Keratinocyte (primary cell): ENCODE data around the gene SLC29A2. TPM values are rescaled to one million over a fixed set of nuclear protein-coding genes. Genes with fewer than 3 reads are reported as not detected.

Experiments
- DNase-seq: peaks from one replicate; pipeline ENCODE4 v3.0.0-alpha.2; 2011; ENCODE audit warnings: low read depth, missing footprints, low spot score
- FAIRE-seq: peaks from 2 replicates; lab custom pipeline; 2011; peaks lifted over from hg19 to GRCh38; lab: Jason Lieb, UNC
- H2AFZ ChIP-seq: 2 replicates; pipeline ENCODE4 v1.6.0; 2012; ENCODE audit warnings: low read length, control low read depth, inconsistent platforms; ENCODE audit not compliant: control insufficient read depth
- H3K27ac ChIP-seq: 2 replicates; pipeline ENCODE4 v1.5.1; 2011; ENCODE audit warnings: low read length; ENCODE audit not compliant: control insufficient read depth, insufficient read depth
- H3K27me3 ChIP-seq: 3 replicates; pipeline ENCODE4 v1.6.0; 2011; ENCODE audit warnings: low read length; ENCODE audit not compliant: control insufficient read depth, insufficient read depth; ENCODE audit errors: extremely low read depth
- H3K36me3 ChIP-seq, 2 experiments: 2 replicates in 1 of 2; 3 replicates in 1 of 2; pipeline ENCODE4 v1.5.1; 2011; ENCODE audit warnings: low read length in 2 of 2, mild to moderate bottlenecking in 1 of 2; ENCODE audit not compliant: control insufficient read depth in 2 of 2, insufficient read depth in 2 of 2; ENCODE audit errors: extremely low read depth in 1 of 2
- H3K4me1 ChIP-seq: 3 replicates; pipeline ENCODE4 v1.5.1; 2011; ENCODE audit warnings: low read length; ENCODE audit not compliant: control insufficient read depth, insufficient read depth; ENCODE audit errors: extremely low read depth
- H3K4me2 ChIP-seq: 3 replicates; pipeline ENCODE4 v1.6.0; 2011; ENCODE audit warnings: low read depth, low read length; ENCODE audit not compliant: control insufficient read depth, insufficient read depth; ENCODE audit errors: extremely low read depth
- H3K4me3 ChIP-seq, 3 experiments: fragments of 200-600 bp in 1 of 3; sonication (generic) in 1 of 3; 2 replicates in 2 of 3; 3 replicates in 1 of 3; pipeline ENCODE4 v1.5.1; 2011 to 2016; ENCODE audit warnings: low read length in 3 of 3, mild to moderate bottlenecking in 3 of 3, control low read depth in 2 of 3, inconsistent platforms in 1 of 3, low read depth in 1 of 3, mixed read lengths in 1 of 3, mixed run types in 1 of 3, moderate library complexity in 1 of 3; ENCODE audit not compliant: control insufficient read depth in 2 of 3, insufficient read depth in 2 of 3; ENCODE audit errors: extremely low read depth in 1 of 3
- H3K79me2 ChIP-seq: 2 replicates; pipeline ENCODE4 v1.6.0; 2012; ENCODE audit warnings: low read length; ENCODE audit not compliant: control insufficient read depth, insufficient read depth
- H3K9ac ChIP-seq: 3 replicates; pipeline ENCODE4 v1.6.0; 2011; ENCODE audit warnings: low read length; ENCODE audit not compliant: control insufficient read depth, insufficient read depth; ENCODE audit errors: extremely low read depth
- H3K9me1 ChIP-seq: 3 replicates; pipeline ENCODE4 v1.6.0; 2011; ENCODE audit warnings: low read length; ENCODE audit not compliant: control insufficient read depth, insufficient read depth; ENCODE audit errors: extremely low read depth
- H3K9me3 ChIP-seq: 2 replicates; pipeline ENCODE4 v1.5.1; 2012; ENCODE audit warnings: low read depth, low read length; ENCODE audit not compliant: control insufficient read depth
- H4K20me1 ChIP-seq: 3 replicates; pipeline ENCODE4 v1.6.0; 2011; ENCODE audit warnings: low read length; ENCODE audit not compliant: control insufficient read depth, insufficient read depth; ENCODE audit errors: extremely low read depth
- EZH2 ChIP-seq: IDR thresholded peaks from one replicate; pipeline ENCODE4 v1.6.1; 2012; ENCODE audit warnings: inconsistent platforms, mild to moderate bottlenecking, low read length, moderate library complexity
- dilution Hi-C: fragments of 300-500 bp; cut with MboI; formaldehyde crosslinking; loops from one replicate; pipeline ENCODE4 v1.7.0; 2020; ENCODE audit warnings: low sequenced_read_pairs; ENCODE audit not compliant: extremely low pct_ligation_motif_present
- polyA plus RNA-seq, 5 experiments: library from polyadenylated mRNA; depleted of rRNA in 3 of 5; stranded (reverse) in 3 of 5; stranded (forward) in 1 of 5; unstranded in 1 of 5; fragments of >200 nt; gene quantifications; 1 replicate in 1 of 5; 2 replicates in 3 of 5; 3 replicates in 1 of 5; pipeline versions ENCODE4 v1.2.1 to v1.2.3, GENCODE V29; 2011 to 2012; ENCODE audit warnings: missing spikeins in 2 of 5, low read depth in 1 of 5, low replicate concordance in 1 of 5
- TF ChIP-seq, protein P1 (sequence below), 3 experiments: IDR thresholded peaks in 1 of 3; conservative IDR thresholded peaks in 1 of 3; optimal IDR thresholded peaks in 1 of 3; 2 replicates in 2 of 3; 3 replicates in 1 of 3; pipeline versions ENCODE3 to v1.5.1; 2011; ENCODE audit warnings: low read length in 3 of 3, mild to moderate bottlenecking in 3 of 3, moderate library complexity in 2 of 3, control low read depth in 1 of 3, inconsistent platforms in 1 of 3; ENCODE audit not compliant: insufficient read depth in 2 of 3; ENCODE audit errors: extremely low read depth in 1 of 3

Gene SLC29A2
- polyA plus RNA-seq, 1 donor (not counting 4 experiments of a cell fraction or from before 2014, with no cell fraction given), result 1.7 TPM

DNA sequence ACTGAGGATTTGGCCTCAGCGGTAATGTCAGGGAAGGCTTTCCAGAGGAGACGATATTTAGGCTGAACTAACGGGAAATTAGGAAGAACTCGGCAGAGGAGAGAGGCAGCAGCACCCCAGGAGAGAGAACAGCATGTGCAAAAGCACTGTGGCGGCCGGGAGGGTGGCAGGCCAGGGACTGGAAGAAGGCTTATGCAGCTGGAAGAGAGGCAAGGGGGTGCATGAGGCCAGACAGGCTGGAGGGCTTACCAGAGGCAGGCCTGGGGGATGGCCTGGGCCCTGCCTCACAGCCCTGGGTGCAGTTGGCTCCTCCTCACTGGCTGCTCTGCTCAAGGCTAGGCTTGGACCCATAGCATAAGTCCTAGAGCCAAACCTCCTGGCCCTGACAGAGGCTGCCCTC, 41.6 kb upstream of the SLC29A2 start:
- Histone ChIP-seq H2AFZ (no peak overlapping the region), H3K79me2 (no peaks in the 10 kb centered on the region), H3K9ac (no peak overlapping the region), H3K27ac (no peak overlapping the region), H3K27me3 (peaks cover 48% of the 10 kb centered on the region), H3K9me1 (no peaks in the 10 kb centered on the region), H3K4me1 (peaks cover 5% of the 10 kb centered on the region), H3K36me3 (no peaks in the 10 kb centered on the region), H3K9me3 (no peaks in the 10 kb centered on the region), H4K20me1 (no peaks in the 10 kb centered on the region), H3K4me3 (no peak overlapping the region), H3K4me2 (no peak overlapping the region)
- no peak for DNase-seq
- FAIRE-seq, result no peak
- TF ChIP-seq EZH2, result no peak
- TF ChIP-seq, protein P1, sequence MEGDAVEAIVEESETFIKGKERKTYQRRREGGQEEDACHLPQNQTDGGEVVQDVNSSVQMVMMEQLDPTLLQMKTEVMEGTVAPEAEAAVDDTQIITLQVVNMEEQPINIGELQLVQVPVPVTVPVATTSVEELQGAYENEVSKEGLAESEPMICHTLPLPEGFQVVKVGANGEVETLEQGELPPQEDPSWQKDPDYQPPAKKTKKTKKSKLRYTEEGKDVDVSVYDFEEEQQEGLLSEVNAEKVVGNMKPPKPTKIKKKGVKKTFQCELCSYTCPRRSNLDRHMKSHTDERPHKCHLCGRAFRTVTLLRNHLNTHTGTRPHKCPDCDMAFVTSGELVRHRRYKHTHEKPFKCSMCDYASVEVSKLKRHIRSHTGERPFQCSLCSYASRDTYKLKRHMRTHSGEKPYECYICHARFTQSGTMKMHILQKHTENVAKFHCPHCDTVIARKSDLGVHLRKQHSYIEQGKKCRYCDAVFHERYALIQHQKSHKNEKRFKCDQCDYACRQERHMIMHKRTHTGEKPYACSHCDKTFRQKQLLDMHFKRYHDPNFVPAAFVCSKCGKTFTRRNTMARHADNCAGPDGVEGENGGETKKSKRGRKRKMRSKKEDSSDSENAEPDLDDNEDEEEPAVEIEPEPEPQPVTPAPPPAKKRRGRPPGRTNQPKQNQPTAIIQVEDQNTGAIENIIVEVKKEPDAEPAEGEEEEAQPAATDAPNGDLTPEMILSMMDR (optimal IDR thresholded peaks at IDR 0.05 in 1 of 3, IDR thresholded peaks at IDR 0.05 in 1 of 3, conservative IDR thresholded peaks at IDR 0.05 in 1 of 3; ENCODE audit: extremely low read depth in 1 of 3, insufficient read depth in 2 of 3, low read length in 3 of 3), result no peak
- dilution Hi-C loops, result no loop called here

GRCh38 chr11:66412110-66412509, 40.5 kb upstream of the SLC29A2 start:
- Histone ChIP-seq H3K4me3 (no peak overlapping the region), H3K36me3 (no peaks in the 10 kb centered on the region), H3K9me3 (no peaks in the 10 kb centered on the region), H3K4me1 (peaks cover 2% of the 10 kb centered on the region), H3K4me2 (no peak overlapping the region), H3K9ac (no peak overlapping the region), H2AFZ (no peak overlapping the region), H3K9me1 (no peaks in the 10 kb centered on the region), H3K27me3 (peaks cover 48% of the 10 kb centered on the region), H3K27ac (no peak overlapping the region), H3K79me2 (no peaks in the 10 kb centered on the region), H4K20me1 (no peaks in the 10 kb centered on the region)
- FAIRE-seq (no peak), DNase-seq (no peak)
- no peak for TF ChIP-seq EZH2
- TF ChIP-seq, protein P1 (optimal IDR thresholded peaks at IDR 0.05 in 1 of 3, IDR thresholded peaks at IDR 0.05 in 1 of 3, conservative IDR thresholded peaks at IDR 0.05 in 1 of 3; ENCODE audit: extremely low read depth in 1 of 3, insufficient read depth in 2 of 3, low read length in 3 of 3), result no peak
- dilution Hi-C loops, result no loop called here
